Sigmoid colon (tissue), 4 donors: ENCODE results near the gene GPR61.

Experiments
- EP300 ChIP-seq, 4 donors: sonication (generic); formaldehyde crosslinking; IDR thresholded peaks; one replicate each; pipeline ENCODE4 v1.6.1; 2017; ENCODE audit warnings: antibody characterized with exemption in 4 of 4
- POLR2A ChIP-seq, 2 donors: fragments of 450-650 bp; IDR thresholded peaks; one replicate each; pipeline ENCODE4 v1.6.1; 2016; ENCODE audit warnings: antibody characterized with exemption in 2 of 2, mild to moderate bottlenecking in 2 of 2, moderate library complexity in 2 of 2
- TF ChIP-seq, protein P1 (sequence below), 4 experiments: fragments of 450-650 bp in 3 of 4; fragments of 200-600 bp in 1 of 4; IDR thresholded peaks; one replicate each; pipeline ENCODE4 v1.5.1; 2016 to 2019; ENCODE audit warnings: antibody characterized with exemption in 4 of 4, mild to moderate bottlenecking in 3 of 4, moderate library complexity in 2 of 4

DNA sequence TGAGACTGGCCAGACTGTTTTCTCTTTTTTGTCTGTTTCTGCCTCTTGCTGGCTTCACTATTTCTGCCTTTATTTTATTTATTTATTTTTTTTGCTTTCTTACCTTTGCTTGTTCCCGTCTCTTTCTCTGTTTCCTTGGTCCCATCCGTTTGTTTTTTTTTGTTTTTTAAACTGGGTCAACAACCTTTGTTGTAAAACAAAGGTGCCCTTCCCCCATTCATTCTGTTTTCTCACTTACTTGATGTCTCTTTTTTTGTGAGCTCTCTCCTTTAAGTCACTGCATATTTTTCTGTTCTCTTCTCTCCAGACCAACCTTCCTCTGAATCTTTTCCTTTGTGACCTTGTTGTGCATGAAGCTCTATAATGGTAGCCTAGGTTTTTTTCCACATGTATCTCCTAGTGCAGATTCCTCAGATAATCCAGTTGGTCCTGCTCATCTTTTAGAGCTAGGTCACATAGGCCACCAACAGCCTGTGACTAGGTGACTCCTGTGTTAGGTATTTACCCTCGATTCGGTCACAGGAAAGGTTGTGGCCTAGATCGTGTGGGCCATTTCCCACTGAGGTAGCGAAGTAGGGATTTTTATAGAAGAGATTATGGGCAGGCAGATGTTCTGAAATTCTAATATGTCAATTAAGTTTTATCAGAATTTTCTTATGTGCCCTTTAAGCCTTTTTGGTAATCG lies 24.7 kb downstream of the GPR61 start:
- TF ChIP-seq, protein P1, sequence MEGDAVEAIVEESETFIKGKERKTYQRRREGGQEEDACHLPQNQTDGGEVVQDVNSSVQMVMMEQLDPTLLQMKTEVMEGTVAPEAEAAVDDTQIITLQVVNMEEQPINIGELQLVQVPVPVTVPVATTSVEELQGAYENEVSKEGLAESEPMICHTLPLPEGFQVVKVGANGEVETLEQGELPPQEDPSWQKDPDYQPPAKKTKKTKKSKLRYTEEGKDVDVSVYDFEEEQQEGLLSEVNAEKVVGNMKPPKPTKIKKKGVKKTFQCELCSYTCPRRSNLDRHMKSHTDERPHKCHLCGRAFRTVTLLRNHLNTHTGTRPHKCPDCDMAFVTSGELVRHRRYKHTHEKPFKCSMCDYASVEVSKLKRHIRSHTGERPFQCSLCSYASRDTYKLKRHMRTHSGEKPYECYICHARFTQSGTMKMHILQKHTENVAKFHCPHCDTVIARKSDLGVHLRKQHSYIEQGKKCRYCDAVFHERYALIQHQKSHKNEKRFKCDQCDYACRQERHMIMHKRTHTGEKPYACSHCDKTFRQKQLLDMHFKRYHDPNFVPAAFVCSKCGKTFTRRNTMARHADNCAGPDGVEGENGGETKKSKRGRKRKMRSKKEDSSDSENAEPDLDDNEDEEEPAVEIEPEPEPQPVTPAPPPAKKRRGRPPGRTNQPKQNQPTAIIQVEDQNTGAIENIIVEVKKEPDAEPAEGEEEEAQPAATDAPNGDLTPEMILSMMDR (IDR thresholded peaks at IDR 0.05) = no peak
- no peak for TF ChIP-seq EP300 (IDR thresholded peaks at IDR 0.05)
- no peak for TF ChIP-seq POLR2A (IDR thresholded peaks at IDR 0.05)
